ENCODE measurements around the gene GPC6.

- TF ChIP-seq CTCF (IDR thresholded peaks at IDR 0.05; ENCODE audit: insufficient read depth, low read length) (no peak), POLR2AphosphoS5 (IDR thresholded peaks at IDR 0.05; ENCODE audit: low read depth) (no peak), SPI1 (IDR thresholded peaks at IDR 0.05; ENCODE audit: borderline replicate concordance, low read depth) (no peak)
These were observed 193.6 kb downstream of the GPC6 start for GRCh38 chr13:93420206-93420605.

Data from HL-60 (cell line).